Sigmoid colon (tissue), 7 donors: Measurements from ENCODE around the gene EDEM3. TPM values are rescaled to one million over a fixed set of nuclear protein-coding genes. Genes with fewer than 3 reads are reported as not detected.

Source experiments
- DNase-seq: peaks from one replicate; pipeline ENCODE4 v3.0.0-alpha.2; 2019
- H3K27ac ChIP-seq, 4 donors: fragments of 200-600 bp; sonication (generic); one replicate each; pipeline ENCODE4 v1.5.1; 2016 to 2019; ENCODE audit warnings: mild to moderate bottlenecking in 1 of 4
- H3K27me3 ChIP-seq, 3 donors: fragments of 200-600 bp; sonication (generic); one replicate each; pipeline ENCODE4 v1.5.1; 2019; ENCODE audit warnings: mild to moderate bottlenecking in 1 of 3
- H3K36me3 ChIP-seq, 4 donors: fragments of 200-600 bp; sonication (generic); one replicate each; pipeline ENCODE4 v1.5.1; 2016 to 2019
- H3K4me1 ChIP-seq, 4 donors: fragments of 200-600 bp; sonication (generic); one replicate each; pipeline ENCODE4 v1.5.1; 2017 to 2019
- H3K4me3 ChIP-seq, 4 donors: fragments of 200-600 bp; sonication (generic); one replicate each; pipeline ENCODE4 v1.5.1; 2017 to 2019; ENCODE audit warnings: mild to moderate bottlenecking in 2 of 4, moderate library complexity in 1 of 4
- H3K9me3 ChIP-seq, 4 donors: fragments of 200-600 bp in 3 of 4; sonication (generic) in 3 of 4; one replicate each; pipeline versions ENCODE4 v1.5.1 to v1.6.1; 2013 to 2019
- CTCF ChIP-seq, 4 experiments: fragments of 450-650 bp in 3 of 4; fragments of 200-600 bp in 1 of 4; IDR thresholded peaks; one replicate each; pipeline ENCODE4 v1.5.1; 2016 to 2019; ENCODE audit warnings: antibody characterized with exemption in 4 of 4, mild to moderate bottlenecking in 3 of 4, moderate library complexity in 2 of 4
- EP300 ChIP-seq, 4 donors: sonication (generic); formaldehyde crosslinking; IDR thresholded peaks; one replicate each; pipeline ENCODE4 v1.6.1; 2017; ENCODE audit warnings: antibody characterized with exemption in 4 of 4
- POLR2A ChIP-seq, 2 donors: fragments of 450-650 bp; IDR thresholded peaks; one replicate each; pipeline ENCODE4 v1.6.1; 2016; ENCODE audit warnings: antibody characterized with exemption in 2 of 2, mild to moderate bottlenecking in 2 of 2, moderate library complexity in 2 of 2
- POLR2AphosphoS5 ChIP-seq, 4 donors: sonication (generic); formaldehyde crosslinking; IDR thresholded peaks; one replicate each; pipeline ENCODE4 v1.6.1; 2017; ENCODE audit warnings: antibody characterized with exemption in 4 of 4
- WGBS, 2 donors: extraction: QIAGEN DNeasy Blood & Tissue Kit; methylation state at CpG; one replicate each; pipeline ENCODE4 v1.1.7; 2013; 5-methylcytosine and 5-hydroxymethylcytosine counted together
- intact Hi-C: fragments of 100-400 bp; cut with DNase I; formaldehyde crosslinking; loops from one replicate; pipeline ENCODE4 v1.15.1; 2023
- polyA plus RNA-seq, 3 donors: library from polyadenylated mRNA; stranded (reverse); fragments of 200-250 nt; gene quantifications; one replicate each; pipeline ENCODE4 v1.2.3, GENCODE V29; 2013
- total RNA-seq, 4 donors: library from RNA; depleted of rRNA; stranded (reverse); fragments of >200 nt; gene quantifications; one replicate each; pipeline ENCODE4 v1.1.0, GENCODE V29; 2016
- donor health status: healthy with polysubstance abuse.
- donor health status: Bipolar disorder and iron deficiency.
- donor health status: healthy.

The EDEM3 gene
- total and polyA plus RNA-seq, 7 donors = 8.4 to 29.3 (median 21.4) TPM

DNA sequence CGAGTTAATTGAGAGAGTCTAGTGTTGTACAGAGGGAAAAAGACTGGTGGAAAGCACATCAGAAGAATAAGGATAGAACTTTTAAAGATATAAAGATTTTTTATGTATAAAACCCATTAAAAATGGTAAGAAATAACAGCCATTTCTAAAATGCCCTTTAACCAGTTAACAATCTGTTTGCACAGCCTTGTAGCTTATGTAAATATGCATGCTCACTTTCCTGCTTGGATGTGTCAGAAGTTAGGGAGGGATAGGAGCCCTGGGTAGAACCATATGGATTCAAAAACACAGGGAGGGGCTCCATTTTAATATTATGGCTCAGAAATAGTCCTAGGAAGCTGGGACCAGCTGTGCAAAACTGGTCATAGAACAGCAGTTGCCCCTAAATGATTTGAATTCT lies 4.5 kb upstream of the EDEM3 start:
- 32 to 60% methylated on average over 1 of the region's 1 CpG for WGBS, 2 donors
- Histone ChIP-seq H3K4me1 (peaks cover 0 to 7% (median 6%) of the 10 kb centered on the region in 4 donors), H3K27ac (no peak overlapping the region), H3K27me3 (no peaks in the 10 kb centered on the region), H3K4me3 (no peak overlapping the region), H3K9me3 (no peaks in the 10 kb centered on the region), H3K36me3 (no peaks in the 10 kb centered on the region)
- intact Hi-C loops = loop anchor here (5.0 to 10.0 kb wide), 2 partner anchors 43 to 1616 kb away; partner anchors contain the start of genes ODR4 and TPR
- no peak for DNase-seq
- no peak for TF ChIP-seq EP300 (IDR thresholded peaks at IDR 0.05)
- no peak for TF ChIP-seq POLR2AphosphoS5 (IDR thresholded peaks at IDR 0.05)
- TF ChIP-seq POLR2A (IDR thresholded peaks at IDR 0.05) = no peak
- TF ChIP-seq CTCF (IDR thresholded peaks at IDR 0.05) = no peak

GRCh38 chr1:184757891-184758290 lies 3.2 kb upstream of the EDEM3 start:
- TF ChIP-seq POLR2AphosphoS5 (IDR thresholded peaks at IDR 0.05) (no peak), EP300 (IDR thresholded peaks at IDR 0.05) (no peak), POLR2A (IDR thresholded peaks at IDR 0.05) (no peak), CTCF (IDR thresholded peaks at IDR 0.05) (no peak)
- H3K27ac ChIP-seq = no peak overlapping the region
- no peaks in the 10 kb centered on the region for H3K27me3 ChIP-seq
- no peak for DNase-seq
- no peak overlapping the region for H3K4me3 ChIP-seq
- intact Hi-C loops = loop anchor here (5.0 to 10.0 kb wide), 2 partner anchors 44 to 1617 kb away; partner anchors contain the start of genes ODR4 and TPR
- peaks cover 0 to 18% (median 15%) of the 10 kb centered on the region in 4 donors for H3K4me1 ChIP-seq
- H3K36me3 ChIP-seq = no peaks in the 10 kb centered on the region
- no peaks in the 10 kb centered on the region for H3K9me3 ChIP-seq

DNA sequence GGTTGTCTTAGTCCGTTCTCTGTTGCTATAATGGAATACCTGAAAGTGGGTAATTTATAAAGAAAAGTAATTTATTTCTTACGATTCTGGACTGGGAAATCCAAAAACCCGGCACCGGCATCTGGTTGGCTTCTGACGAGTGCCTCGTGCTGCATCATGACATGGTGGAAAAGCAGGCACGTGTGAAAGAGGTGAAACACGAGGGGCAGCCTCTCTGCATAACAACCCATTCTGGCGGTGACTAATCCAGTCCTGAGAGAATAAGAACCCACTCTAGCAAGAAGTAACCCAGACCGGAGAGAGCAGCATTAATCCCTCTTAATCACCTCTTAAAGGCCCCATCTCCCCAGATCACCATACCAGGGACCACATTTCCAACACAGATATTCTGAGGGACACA lies 2.7 kb upstream of the EDEM3 start:
- WGBS, 2 donors = 93 to 96% methylated on average over 10 of the region's 10 CpGs
- H3K4me3 ChIP-seq = no peak overlapping the region
- no peaks in the 10 kb centered on the region for H3K27me3 ChIP-seq
- intact Hi-C loops = loop anchor here (5.0 to 10.0 kb wide), 2 partner anchors 45 to 1617 kb away; partner anchors contain the start of genes ODR4 and TPR
- H3K4me1 ChIP-seq = peaks cover 0 to 22% (median 15%) of the 10 kb centered on the region in 4 donors
- TF ChIP-seq CTCF (IDR thresholded peaks at IDR 0.05) = no peak
- TF ChIP-seq POLR2AphosphoS5 (IDR thresholded peaks at IDR 0.05) = no peak
- TF ChIP-seq EP300 (IDR thresholded peaks at IDR 0.05) = no peak
- no peak for TF ChIP-seq POLR2A (IDR thresholded peaks at IDR 0.05)
- H3K27ac ChIP-seq = no peak overlapping the region
- no peaks in the 10 kb centered on the region for H3K9me3 ChIP-seq
- DNase-seq = no peak
- H3K36me3 ChIP-seq = no peaks in the 10 kb centered on the region

DNA sequence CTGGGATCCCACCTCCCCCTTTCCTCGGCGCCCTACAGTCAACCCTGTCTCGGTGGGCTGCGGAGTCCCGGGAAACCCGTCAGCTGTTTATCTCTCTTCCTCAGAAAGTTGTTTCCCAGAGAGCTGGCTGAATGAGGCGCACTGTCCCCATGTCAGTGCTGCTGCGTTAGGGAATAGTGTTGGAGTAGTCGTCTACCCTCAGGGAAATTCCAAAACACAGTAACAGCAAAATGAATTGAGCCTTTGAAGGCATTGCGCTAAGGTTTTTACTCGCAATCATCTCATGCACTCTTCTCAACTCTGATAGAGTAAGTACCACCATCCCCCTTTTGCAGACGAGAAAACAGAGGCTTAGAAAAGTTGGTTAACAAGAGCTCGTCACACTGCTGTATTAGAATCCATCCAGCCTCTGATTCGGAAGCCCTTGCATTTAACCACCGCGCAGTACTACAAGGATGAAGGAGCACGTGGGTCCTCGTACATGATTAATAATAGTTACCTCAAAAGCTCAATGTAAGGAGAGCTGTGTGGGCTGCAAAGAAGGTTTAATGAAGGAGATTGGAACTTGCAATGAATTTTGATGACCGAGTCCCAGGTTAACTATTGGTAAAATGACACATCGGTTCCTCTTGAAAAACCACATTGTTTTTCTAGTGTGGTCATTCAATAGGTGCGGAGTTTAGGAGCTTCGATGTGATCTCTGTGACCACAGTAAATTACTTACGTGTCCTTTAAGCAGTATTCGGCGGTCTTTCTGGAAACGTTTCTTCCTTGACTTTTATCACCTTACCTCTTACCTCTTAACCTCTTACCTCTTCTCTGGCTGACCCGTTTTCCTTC lies 788 bp upstream of the EDEM3 start:
- Histone ChIP-seq H3K27ac (peak overlapping the region; percentile 93 to 98 (median 96)), H3K9me3 (no peaks in the 10 kb centered on the region), H3K4me1 (peaks cover 0 to 24% (median 15%) of the 10 kb centered on the region in 4 donors), H3K27me3 (no peaks in the 10 kb centered on the region), H3K4me3 (peak overlapping the region; percentile 44 to 96 (median 93)), H3K36me3 (no peaks in the 10 kb centered on the region)
- intact Hi-C loops = loop anchor here (2.0 to 10.0 kb wide), 4 partner anchors 47 to 1619 kb away; partner anchors contain the start of genes ODR4, SWT1, TPR and TRMT1L
- DNase-seq = no peak
- TF ChIP-seq CTCF (IDR thresholded peaks at IDR 0.05) (no peak), POLR2AphosphoS5 (IDR thresholded peaks at IDR 0.05) (no peak), EP300 (IDR thresholded peaks at IDR 0.05) (no peak), POLR2A (IDR thresholded peaks at IDR 0.05) (no peak)
- WGBS, 2 donors = 1 to 4% methylated on average over 27 of the region's 27 CpGs
